HL-60 (cell line): ENCODE measurements around the gene MAP7.

Source experiments
- CTCF ChIP-seq: IDR thresholded peaks from one replicate; pipeline ENCODE4 v1.5.1; 2011; ENCODE audit warnings: low read length, control low read depth, inconsistent platforms; ENCODE audit not compliant: insufficient read depth
- GABPA ChIP-seq: IDR thresholded peaks from 2 replicates; pipeline ENCODE4 v1.6.1; 2012; ENCODE audit warnings: low read depth
- POLR2AphosphoS5 ChIP-seq: IDR thresholded peaks from 2 replicates; pipeline ENCODE4 v1.6.1; 2012; ENCODE audit warnings: low read depth

DNA sequence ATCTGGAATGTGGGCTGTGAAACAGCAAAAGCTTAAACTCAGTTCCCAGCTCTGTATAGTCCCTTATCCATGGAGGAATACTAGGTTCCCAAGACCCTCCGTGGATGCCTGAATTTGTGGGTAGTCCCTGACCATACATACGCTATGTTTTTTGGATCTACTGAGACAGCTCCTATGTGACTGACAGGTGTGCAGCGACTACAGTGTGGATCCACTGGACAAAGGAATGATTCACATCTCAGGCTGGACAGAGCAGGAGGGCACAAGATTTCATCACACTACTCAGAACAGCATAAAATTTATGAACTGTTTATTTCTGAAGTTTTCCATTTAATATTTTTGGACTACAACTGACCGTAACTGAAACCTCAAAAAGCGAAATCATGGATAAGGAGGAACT is 125.3 kb downstream of the MAP7 start:
- no peak for TF ChIP-seq CTCF
- TF ChIP-seq POLR2AphosphoS5 = no peak
- no peak for TF ChIP-seq GABPA
